Aorta (tissue), 5 donors: Measurements from ENCODE around the gene COL5A1. TPM values are rescaled to one million over a fixed set of nuclear protein-coding genes. Genes with fewer than 3 reads are reported as not detected.

Experiments used
- ATAC-seq: fragments of 200-7000 bp; cut with Tn5 transposase; one replicate; pipeline ENCODE4 v1.9.1; 2022; ENCODE audit warnings: moderate library complexity; ENCODE audit not compliant: low FRiP score
- DNase-seq, 2 donors: peaks; one replicate each; pipeline ENCODE4 v3.0.0-alpha.2; 2020
- H3K27ac ChIP-seq, 2 donors: one replicate each; pipeline ENCODE4 v1.5.1; 2013; ENCODE audit warnings: low read length in 2 of 2, mild to moderate bottlenecking in 2 of 2, moderate library complexity in 2 of 2, control low read depth in 1 of 2, inconsistent platforms in 1 of 2, low read depth in 1 of 2
- H3K27me3 ChIP-seq, 2 donors: one replicate each; pipeline ENCODE4 v1.6.1; 2013; ENCODE audit warnings: control low read depth in 1 of 2, low read length in 1 of 2, mild to moderate bottlenecking in 1 of 2, moderate library complexity in 1 of 2; ENCODE audit not compliant: insufficient read depth in 2 of 2, control insufficient read depth in 1 of 2
- H3K36me3 ChIP-seq, 2 donors: one replicate each; pipeline ENCODE4 v1.6.1; 2013; ENCODE audit warnings: control low read depth in 1 of 2, low read length in 1 of 2, mild to moderate bottlenecking in 1 of 2; ENCODE audit not compliant: insufficient read depth in 2 of 2, control insufficient read depth in 1 of 2
- H3K4me1 ChIP-seq, 2 donors: one replicate each; pipeline ENCODE4 v1.6.1; 2013; ENCODE audit warnings: low read length in 2 of 2, control low read depth in 1 of 2, mild to moderate bottlenecking in 1 of 2, moderate library complexity in 1 of 2; ENCODE audit not compliant: insufficient read depth in 2 of 2, control insufficient read depth in 1 of 2
- H3K4me3 ChIP-seq, 2 donors: one replicate each; pipeline ENCODE4 v1.5.1; 2013; ENCODE audit warnings: low read length in 2 of 2, control low read depth in 1 of 2, mild to moderate bottlenecking in 1 of 2
- H3K9me3 ChIP-seq: one replicate; pipeline ENCODE4 v1.6.1; 2013; ENCODE audit warnings: mild to moderate bottlenecking, low read length; ENCODE audit not compliant: control insufficient read depth
- WGBS, 2 donors: extraction: QIAGEN DNeasy Blood & Tissue Kit; methylation state at CpG; one replicate each; pipeline ENCODE4 v1.1.7; 2013; 5-methylcytosine and 5-hydroxymethylcytosine counted together
- intact Hi-C, 2 donors: fragments of 100-400 bp; cut with DNase I; formaldehyde crosslinking; loops; one replicate each; pipeline versions ENCODE4 v1.14.2 to v1.15.0; 2022
- polyA plus RNA-seq, 2 donors: library from polyadenylated mRNA; stranded (reverse); fragments of 200-250 nt; gene quantifications; one replicate each; pipeline ENCODE4 v1.2.3, GENCODE V29; 2013
- total RNA-seq, 2 donors: library from RNA; stranded (reverse); fragmentation: NEBNext Ultra II Directional; extraction: Animal tissue kit (Norgen Biotek cat#: 25700); gene quantifications; one replicate each; pipeline ENCODE4 v1.2.1, GENCODE V29; 2021
- donor health status: healthy with polysubstance abuse.
- donor health status: Bipolar disorder and iron deficiency.
- donor health status: DM: no; HTN: no; CAD: no.
- donor health status: DM: no; HTN: no; CAD: no.
- donor health status: DM: yes; HTN: yes; CAD: no.

Gene COL5A1
- total and polyA plus RNA-seq, 4 donors: 18.7 to 159 (median 82.8) TPM

GRCh38 chr9:134692573-134692860 is 50.9 kb downstream of the COL5A1 start:
- Histone ChIP-seq H3K27ac (no peak overlapping the region), H3K4me1 (no peaks in the 10 kb centered on the region), H3K9me3 (no peaks in the 10 kb centered on the region), H3K4me3 (no peak overlapping the region), H3K27me3 (no peaks in the 10 kb centered on the region), H3K36me3 (no peaks in the 10 kb centered on the region)
- DNase-seq (no peak), ATAC-seq (no peak)
- WGBS, 2 donors: 94% methylated on average over 6 of the region's 6 CpGs
- intact Hi-C loops: loop anchor here in 1 of 2 donors (10.0 kb wide), 1 partner anchor 48 kb away; the partner anchor contains the start of gene COL5A1

GRCh38 chr9:134693011-134693410 is 51.4 kb downstream of the COL5A1 start:
- H3K4me3 ChIP-seq: no peak overlapping the region
- H3K27ac ChIP-seq: no peak overlapping the region
- intact Hi-C loops: loop anchor here in 1 of 2 donors (10.0 kb wide), 1 partner anchor 48 kb away; the partner anchor contains the start of gene COL5A1
- no peaks in the 10 kb centered on the region for H3K27me3 ChIP-seq
- no peaks in the 10 kb centered on the region for H3K9me3 ChIP-seq
- WGBS, 2 donors: 75 to 80% methylated on average over 9 of the region's 9 CpGs
- DNase-seq (peak in 1 of 2 donors; percentile 58), ATAC-seq (no peak)
- no peaks in the 10 kb centered on the region for H3K4me1 ChIP-seq
- H3K36me3 ChIP-seq: no peaks in the 10 kb centered on the region

- Histone ChIP-seq H3K4me3 (no peak overlapping the region), H3K27me3 (no peaks in the 10 kb centered on the region), H3K27ac (no peak overlapping the region), H3K36me3 (no peaks in the 10 kb centered on the region), H3K4me1 (no peaks in the 10 kb centered on the region), H3K9me3 (no peaks in the 10 kb centered on the region)
- WGBS, 2 donors: 76 to 77% methylated on average over 29 of the region's 29 CpGs
- ATAC-seq (no peak), DNase-seq (peak; percentile 42 to 72)
- intact Hi-C loops: loop anchor here in 1 of 2 donors (10.0 kb wide), 1 partner anchor 49 kb away; the partner anchor contains the start of gene COL5A1
These were observed 52.2 kb downstream of the COL5A1 start for GRCh38 chr9:134693641-134694367.

GRCh38 chr9:134694368-134694665 is 52.7 kb downstream of the COL5A1 start:
- H3K9me3 ChIP-seq: no peaks in the 10 kb centered on the region
- no peaks in the 10 kb centered on the region for H3K27me3 ChIP-seq
- no peak overlapping the region for H3K27ac ChIP-seq
- H3K4me3 ChIP-seq: no peak overlapping the region
- DNase-seq (no peak), ATAC-seq (no peak)
- no peaks in the 10 kb centered on the region for H3K36me3 ChIP-seq
- 61 to 63% methylated on average over 5 to 6 of the region's 6 CpGs for WGBS, 2 donors
- H3K4me1 ChIP-seq: no peaks in the 10 kb centered on the region
- intact Hi-C loops: loop anchor here in 1 of 2 donors (10.0 kb wide), 1 partner anchor 50 kb away; the partner anchor contains the start of gene COL5A1

GRCh38 chr9:134694714-134695113 is 53.1 kb downstream of the COL5A1 start:
- intact Hi-C loops: loop anchor here in 1 of 2 donors (10.0 kb wide), 1 partner anchor 50 kb away; the partner anchor contains the start of gene COL5A1
- no peak overlapping the region for H3K4me3 ChIP-seq
- DNase-seq: peak; percentile 40 to 63
- ATAC-seq: no peak
- no peaks in the 10 kb centered on the region for H3K36me3 ChIP-seq
- 82 to 85% methylated on average over 12 of the region's 12 CpGs for WGBS, 2 donors
- no peaks in the 10 kb centered on the region for H3K9me3 ChIP-seq
- H3K27ac ChIP-seq: no peak overlapping the region
- H3K4me1 ChIP-seq: no peaks in the 10 kb centered on the region
- no peaks in the 10 kb centered on the region for H3K27me3 ChIP-seq

GRCh38 chr9:134695144-134695543 is 53.5 kb downstream of the COL5A1 start:
- H3K27ac ChIP-seq: no peak overlapping the region

GRCh38 chr9:134696433-134696832 is 54.8 kb downstream of the COL5A1 start:
- no peak for DNase-seq
- 90 to 93% methylated on average over 8 of the region's 8 CpGs for WGBS, 2 donors
- no peak for ATAC-seq
- Histone ChIP-seq H3K9me3 (no peaks in the 10 kb centered on the region), H3K4me3 (no peak overlapping the region), H3K36me3 (no peaks in the 10 kb centered on the region), H3K4me1 (no peaks in the 10 kb centered on the region), H3K27ac (no peak overlapping the region), H3K27me3 (no peaks in the 10 kb centered on the region)
- intact Hi-C loops: loop anchor here in 1 of 2 donors (10.0 kb wide), 1 partner anchor 52 kb away; the partner anchor contains the start of gene COL5A1

More at GRCh38 chr9:134695144-134695543, 53.5 kb downstream of the COL5A1 start:
- DNase-seq: peak; percentile 40 to 68
- no peak for ATAC-seq
- Histone ChIP-seq H3K4me1 (no peaks in the 10 kb centered on the region), H3K36me3 (no peaks in the 10 kb centered on the region), H3K9me3 (no peaks in the 10 kb centered on the region), H3K4me3 (no peak overlapping the region), H3K27me3 (no peaks in the 10 kb centered on the region)
- intact Hi-C loops: loop anchor here in 1 of 2 donors (10.0 kb wide), 1 partner anchor 50 kb away; the partner anchor contains the start of gene COL5A1
- 72 to 74% methylated on average over 12 of the region's 12 CpGs for WGBS, 2 donors

GRCh38 chr9:134698111-134698510 is 56.5 kb downstream of the COL5A1 start:
- Histone ChIP-seq H3K9me3 (no peaks in the 10 kb centered on the region), H3K36me3 (no peaks in the 10 kb centered on the region), H3K27ac (no peak overlapping the region), H3K4me3 (no peak overlapping the region), H3K4me1 (no peaks in the 10 kb centered on the region), H3K27me3 (no peaks in the 10 kb centered on the region)
- no peak for DNase-seq
- 36 to 47% methylated on average over 5 of the region's 5 CpGs for WGBS, 2 donors
- ATAC-seq: no peak
- intact Hi-C loops: loop anchor here (2.0 to 10.0 kb wide), 2 partner anchors 41 to 53 kb away; partner anchors contain the start of gene COL5A1 (in 1 of the 2)
